ENCODE results near the gene CHKA. TPM values are rescaled to one million over a fixed set of nuclear protein-coding genes. Genes with fewer than 3 reads are reported as not detected.

CHKA gene
- total and polyA plus RNA-seq, 9 of the 15 experiments (the other 6 are each of a cell fraction or from before 2014, with no cell fraction given) = 3.6 to 37.0 (median 30.2) TPM

GRCh38 chr11:68030318-68031143, 90.7 kb downstream of the CHKA start, which contains the start of gene NDUFS8 (continued):
- TF ChIP-seq, protein P1, sequence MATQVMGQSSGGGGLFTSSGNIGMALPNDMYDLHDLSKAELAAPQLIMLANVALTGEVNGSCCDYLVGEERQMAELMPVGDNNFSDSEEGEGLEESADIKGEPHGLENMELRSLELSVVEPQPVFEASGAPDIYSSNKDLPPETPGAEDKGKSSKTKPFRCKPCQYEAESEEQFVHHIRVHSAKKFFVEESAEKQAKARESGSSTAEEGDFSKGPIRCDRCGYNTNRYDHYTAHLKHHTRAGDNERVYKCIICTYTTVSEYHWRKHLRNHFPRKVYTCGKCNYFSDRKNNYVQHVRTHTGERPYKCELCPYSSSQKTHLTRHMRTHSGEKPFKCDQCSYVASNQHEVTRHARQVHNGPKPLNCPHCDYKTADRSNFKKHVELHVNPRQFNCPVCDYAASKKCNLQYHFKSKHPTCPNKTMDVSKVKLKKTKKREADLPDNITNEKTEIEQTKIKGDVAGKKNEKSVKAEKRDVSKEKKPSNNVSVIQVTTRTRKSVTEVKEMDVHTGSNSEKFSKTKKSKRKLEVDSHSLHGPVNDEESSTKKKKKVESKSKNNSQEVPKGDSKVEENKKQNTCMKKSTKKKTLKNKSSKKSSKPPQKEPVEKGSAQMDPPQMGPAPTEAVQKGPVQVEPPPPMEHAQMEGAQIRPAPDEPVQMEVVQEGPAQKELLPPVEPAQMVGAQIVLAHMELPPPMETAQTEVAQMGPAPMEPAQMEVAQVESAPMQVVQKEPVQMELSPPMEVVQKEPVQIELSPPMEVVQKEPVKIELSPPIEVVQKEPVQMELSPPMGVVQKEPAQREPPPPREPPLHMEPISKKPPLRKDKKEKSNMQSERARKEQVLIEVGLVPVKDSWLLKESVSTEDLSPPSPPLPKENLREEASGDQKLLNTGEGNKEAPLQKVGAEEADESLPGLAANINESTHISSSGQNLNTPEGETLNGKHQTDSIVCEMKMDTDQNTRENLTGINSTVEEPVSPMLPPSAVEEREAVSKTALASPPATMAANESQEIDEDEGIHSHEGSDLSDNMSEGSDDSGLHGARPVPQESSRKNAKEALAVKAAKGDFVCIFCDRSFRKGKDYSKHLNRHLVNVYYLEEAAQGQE (IDR thresholded peaks at IDR 0.05; ENCODE audit: borderline replicate concordance) = no peak
- TF ChIP-seq, protein P1 (CRISPR knock-in tag; IDR thresholded peaks at IDR 0.05; ENCODE audit: low read depth) = peak; percentile 65; the same call in 1 of the 2 replicates
- no peak for TF ChIP-seq TCFL5 (CRISPR knock-in tag; conservative IDR thresholded peaks at IDR 0.05)
- TF ChIP-seq XRCC4 (IDR thresholded peaks at IDR 0.05; ENCODE audit: extremely low read depth, insufficient read depth, insufficient read length) = no peak
- TF ChIP-seq NFYB (IDR thresholded peaks at IDR 0.05; ENCODE audit: extremely low read depth, insufficient read length) = peak; percentile 69
- TF ChIP-seq, protein P2, sequence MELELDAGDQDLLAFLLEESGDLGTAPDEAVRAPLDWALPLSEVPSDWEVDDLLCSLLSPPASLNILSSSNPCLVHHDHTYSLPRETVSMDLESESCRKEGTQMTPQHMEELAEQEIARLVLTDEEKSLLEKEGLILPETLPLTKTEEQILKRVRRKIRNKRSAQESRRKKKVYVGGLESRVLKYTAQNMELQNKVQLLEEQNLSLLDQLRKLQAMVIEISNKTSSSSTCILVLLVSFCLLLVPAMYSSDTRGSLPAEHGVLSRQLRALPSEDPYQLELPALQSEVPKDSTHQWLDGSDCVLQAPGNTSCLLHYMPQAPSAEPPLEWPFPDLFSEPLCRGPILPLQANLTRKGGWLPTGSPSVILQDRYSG (tag; conservative IDR thresholded peaks at IDR 0.05; ENCODE audit: low read depth) = peak; percentile 75; the same call in 1 of the 2 replicates
- peak; percentile 26; the same call in 1 of the 2 replicates for TF ChIP-seq MAX (CRISPR knock-in tag; IDR thresholded peaks at IDR 0.05)
- TF ChIP-seq, protein P3, sequence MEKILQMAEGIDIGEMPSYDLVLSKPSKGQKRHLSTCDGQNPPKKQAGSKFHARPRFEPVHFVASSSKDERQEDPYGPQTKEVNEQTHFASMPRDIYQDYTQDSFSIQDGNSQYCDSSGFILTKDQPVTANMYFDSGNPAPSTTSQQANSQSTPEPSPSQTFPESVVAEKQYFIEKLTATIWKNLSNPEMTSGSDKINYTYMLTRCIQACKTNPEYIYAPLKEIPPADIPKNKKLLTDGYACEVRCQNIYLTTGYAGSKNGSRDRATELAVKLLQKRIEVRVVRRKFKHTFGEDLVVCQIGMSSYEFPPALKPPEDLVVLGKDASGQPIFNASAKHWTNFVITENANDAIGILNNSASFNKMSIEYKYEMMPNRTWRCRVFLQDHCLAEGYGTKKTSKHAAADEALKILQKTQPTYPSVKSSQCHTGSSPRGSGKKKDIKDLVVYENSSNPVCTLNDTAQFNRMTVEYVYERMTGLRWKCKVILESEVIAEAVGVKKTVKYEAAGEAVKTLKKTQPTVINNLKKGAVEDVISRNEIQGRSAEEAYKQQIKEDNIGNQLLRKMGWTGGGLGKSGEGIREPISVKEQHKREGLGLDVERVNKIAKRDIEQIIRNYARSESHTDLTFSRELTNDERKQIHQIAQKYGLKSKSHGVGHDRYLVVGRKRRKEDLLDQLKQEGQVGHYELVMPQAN (IDR thresholded peaks at IDR 0.05; ENCODE audit: borderline replicate concordance) = peak; percentile 40; the same call in 1 of the 2 replicates
- TF ChIP-seq ZNF354B (CRISPR knock-in tag; IDR thresholded peaks at IDR 0.05) = no peak
- TF ChIP-seq, protein P4, sequence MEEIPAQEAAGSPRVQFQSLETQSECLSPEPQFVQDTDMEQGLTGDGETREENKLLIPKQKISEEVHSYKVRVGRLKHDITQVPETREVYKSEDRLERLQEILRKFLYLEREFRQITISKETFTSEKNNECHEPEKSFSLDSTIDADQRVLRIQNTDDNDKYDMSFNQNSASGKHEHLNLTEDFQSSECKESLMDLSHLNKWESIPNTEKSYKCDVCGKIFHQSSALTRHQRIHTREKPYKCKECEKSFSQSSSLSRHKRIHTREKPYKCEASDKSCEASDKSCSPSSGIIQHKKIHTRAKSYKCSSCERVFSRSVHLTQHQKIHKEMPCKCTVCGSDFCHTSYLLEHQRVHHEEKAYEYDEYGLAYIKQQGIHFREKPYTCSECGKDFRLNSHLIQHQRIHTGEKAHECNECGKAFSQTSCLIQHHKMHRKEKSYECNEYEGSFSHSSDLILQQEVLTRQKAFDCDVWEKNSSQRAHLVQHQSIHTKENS (CRISPR knock-in tag; IDR thresholded peaks at IDR 0.05) = no peak
- TF ChIP-seq, protein P5, sequence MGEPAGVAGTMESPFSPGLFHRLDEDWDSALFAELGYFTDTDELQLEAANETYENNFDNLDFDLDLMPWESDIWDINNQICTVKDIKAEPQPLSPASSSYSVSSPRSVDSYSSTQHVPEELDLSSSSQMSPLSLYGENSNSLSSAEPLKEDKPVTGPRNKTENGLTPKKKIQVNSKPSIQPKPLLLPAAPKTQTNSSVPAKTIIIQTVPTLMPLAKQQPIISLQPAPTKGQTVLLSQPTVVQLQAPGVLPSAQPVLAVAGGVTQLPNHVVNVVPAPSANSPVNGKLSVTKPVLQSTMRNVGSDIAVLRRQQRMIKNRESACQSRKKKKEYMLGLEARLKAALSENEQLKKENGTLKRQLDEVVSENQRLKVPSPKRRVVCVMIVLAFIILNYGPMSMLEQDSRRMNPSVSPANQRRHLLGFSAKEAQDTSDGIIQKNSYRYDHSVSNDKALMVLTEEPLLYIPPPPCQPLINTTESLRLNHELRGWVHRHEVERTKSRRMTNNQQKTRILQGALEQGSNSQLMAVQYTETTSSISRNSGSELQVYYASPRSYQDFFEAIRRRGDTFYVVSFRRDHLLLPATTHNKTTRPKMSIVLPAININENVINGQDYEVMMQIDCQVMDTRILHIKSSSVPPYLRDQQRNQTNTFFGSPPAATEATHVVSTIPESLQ (CRISPR knock-in tag; IDR thresholded peaks at IDR 0.05) = no peak
